HG02798 (cell line): Measurements from ENCODE around the gene SEPTIN1.
A peak's percentile ranks its signal among the peaks of the same experiment; 100 is the strongest.

ENCODE experiments used
- ATAC-seq: cut with Tn5 transposase; IDR thresholded peaks from one replicate; pipeline ENCODE4 v1.9.1; 2021; ENCODE audit warnings: mild to moderate bottlenecking; ENCODE audit not compliant: unreplicated experiment, poor library complexity

Gene SEPTIN1

GRCh38 chr16:30382111-30382881, at the start of gene SEPTIN1:
TSS of gene SEPTIN1 (minus strand) at chr16:30382561. CDS start at chr16:30382542, 19 bp downstream.
- ATAC-seq: no peak

GRCh38 chr16:30430428-30430970, 48.1 kb upstream of the SEPTIN1 start:
- ATAC-seq: no peak

- ATAC-seq: peak; percentile 97
Measured at GRCh38 chr16:30429678-30430427, 47.5 kb upstream of the SEPTIN1 start, which contains the start of gene DCTPP1. TSS of gene DCTPP1 (minus strand) at chr16:30430030. CDS start at chr16:30429980, 50 bp downstream.

- ATAC-seq: no peak
Measured at GRCh38 chr16:30429418-30429677, 47.0 kb upstream of the SEPTIN1 start.

GRCh38 chr16:30428055-30428454, 45.7 kb upstream of the SEPTIN1 start:
- no peak for ATAC-seq

- no peak for ATAC-seq
Measured at GRCh38 chr16:30421010-30421409, 38.6 kb upstream of the SEPTIN1 start.

GRCh38 chr16:30418350-30419181, 36.2 kb upstream of the SEPTIN1 start:
- ATAC-seq: no peak

GRCh38 chr16:30417529-30418349, 35.4 kb upstream of the SEPTIN1 start:
- peak; percentile 86 for ATAC-seq

- no peak for ATAC-seq
Measured at GRCh38 chr16:30416624-30417528, 34.5 kb upstream of the SEPTIN1 start.

GRCh38 chr16:30416047-30416603, 33.8 kb upstream of the SEPTIN1 start:
- ATAC-seq: no peak

GRCh38 chr16:30414159-30414558, 31.8 kb upstream of the SEPTIN1 start:
- no peak for ATAC-seq

- ATAC-seq: no peak
Measured at GRCh38 chr16:30413112-30413806, 30.9 kb upstream of the SEPTIN1 start.

- peak; percentile 56 for ATAC-seq
Measured at GRCh38 chr16:30409125-30410060, 27.0 kb upstream of the SEPTIN1 start.

- ATAC-seq: no peak
Measured at GRCh38 chr16:30407804-30408534, 25.6 kb upstream of the SEPTIN1 start.

GRCh38 chr16:30407102-30407803, 24.9 kb upstream of the SEPTIN1 start, which contains the start of gene ZNF771:
TSS of gene ZNF771 (plus strand) at chr16:30407606. CDS start at chr16:30408054, 448 bp downstream.
- ATAC-seq: peak; percentile 88

GRCh38 chr16:30406795-30407101, 24.4 kb upstream of the SEPTIN1 start:
- ATAC-seq: no peak
